HG03575 (cell line): ENCODE results near the gene ZNF541.

ENCODE experiments used
- ATAC-seq: cut with Tn5 transposase; IDR thresholded peaks from one replicate; pipeline ENCODE4 v1.9.1; 2021; ENCODE audit not compliant: unreplicated experiment, insufficient number of reproducible peaks, low FRiP score; ENCODE audit errors: extremely low read depth

Gene ZNF541, protein sequence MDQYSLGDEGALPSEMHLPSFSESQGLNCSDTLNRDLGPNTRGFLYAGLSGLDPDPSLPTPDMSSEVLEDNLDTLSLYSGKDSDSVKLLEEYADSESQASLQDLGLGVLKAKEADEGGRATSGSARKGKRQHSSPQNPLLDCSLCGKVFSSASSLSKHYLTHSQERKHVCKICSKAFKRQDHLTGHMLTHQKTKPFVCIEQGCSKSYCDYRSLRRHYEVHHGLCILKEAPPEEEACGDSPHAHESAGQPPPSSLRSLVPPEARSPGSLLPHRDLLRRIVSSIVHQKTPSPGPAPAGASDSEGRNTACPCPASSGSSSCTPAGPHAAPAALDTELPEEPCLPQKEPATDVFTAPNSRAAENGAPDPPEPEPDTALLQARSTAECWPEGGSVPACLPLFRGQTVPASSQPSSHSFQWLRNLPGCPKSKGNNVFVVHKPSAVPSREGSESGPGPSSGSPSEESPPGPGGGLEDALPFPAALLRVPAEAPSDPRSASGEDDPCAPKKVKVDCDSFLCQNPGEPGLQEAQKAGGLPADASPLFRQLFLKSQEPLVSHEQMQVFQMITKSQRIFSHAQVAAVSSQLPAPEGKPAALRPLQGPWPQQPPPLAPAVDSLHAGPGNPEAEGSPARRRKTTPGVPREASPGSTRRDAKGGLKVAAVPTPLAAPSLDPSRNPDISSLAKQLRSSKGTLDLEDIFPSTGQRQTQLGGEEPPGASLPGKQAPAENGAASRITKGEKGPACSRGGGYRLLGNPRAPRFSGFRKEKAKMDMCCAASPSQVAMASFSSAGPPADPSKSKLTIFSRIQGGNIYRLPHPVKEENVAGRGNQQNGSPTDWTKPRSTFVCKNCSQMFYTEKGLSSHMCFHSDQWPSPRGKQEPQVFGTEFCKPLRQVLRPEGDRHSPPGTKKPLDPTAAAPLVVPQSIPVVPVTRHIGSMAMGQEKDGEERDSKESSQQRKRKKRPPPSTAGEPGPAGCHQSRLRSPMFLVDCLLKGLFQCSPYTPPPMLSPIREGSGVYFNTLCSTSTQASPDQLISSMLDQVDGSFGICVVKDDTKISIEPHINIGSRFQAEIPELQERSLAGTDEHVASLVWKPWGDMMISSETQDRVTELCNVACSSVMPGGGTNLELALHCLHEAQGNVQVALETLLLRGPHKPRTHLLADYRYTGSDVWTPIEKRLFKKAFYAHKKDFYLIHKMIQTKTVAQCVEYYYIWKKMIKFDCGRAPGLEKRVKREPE (N-terminal part only)

GRCh38 chr19:47573071-47574026 lies at the start of gene ZNF541:
Gene ZNF541 (minus strand): TSS chr19:47573148. CDS start chr19:47555856, 17,292 bp downstream.
- ATAC-seq, result no peak

GRCh38 chr19:47619763-47620162 lies 46.8 kb upstream of the ZNF541 start:
- no peak for ATAC-seq

- no peak for ATAC-seq
These were observed 45.8 kb upstream of the ZNF541 start for GRCh38 chr19:47618771-47619170.

DNA sequence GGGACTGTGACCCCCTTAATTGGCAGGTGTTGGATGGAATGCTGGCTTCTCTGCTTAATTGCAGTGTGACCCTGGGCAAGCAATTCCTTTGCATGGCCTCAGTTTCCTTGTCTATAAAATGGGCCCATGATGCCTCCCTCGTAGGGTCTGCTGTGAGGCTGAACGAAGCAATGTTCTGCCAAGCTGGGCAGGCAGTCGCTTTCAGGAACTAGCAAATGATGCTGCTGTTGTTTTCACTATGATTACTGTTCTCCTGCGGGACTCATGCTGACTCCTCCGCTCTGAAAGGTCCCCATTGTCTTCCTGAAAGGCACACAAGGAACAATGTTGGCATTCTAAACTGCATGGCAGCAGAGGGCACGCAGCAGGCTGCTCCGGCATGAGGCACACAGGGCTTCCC lies 42.8 kb upstream of the ZNF541 start:
- no peak for ATAC-seq

DNA sequence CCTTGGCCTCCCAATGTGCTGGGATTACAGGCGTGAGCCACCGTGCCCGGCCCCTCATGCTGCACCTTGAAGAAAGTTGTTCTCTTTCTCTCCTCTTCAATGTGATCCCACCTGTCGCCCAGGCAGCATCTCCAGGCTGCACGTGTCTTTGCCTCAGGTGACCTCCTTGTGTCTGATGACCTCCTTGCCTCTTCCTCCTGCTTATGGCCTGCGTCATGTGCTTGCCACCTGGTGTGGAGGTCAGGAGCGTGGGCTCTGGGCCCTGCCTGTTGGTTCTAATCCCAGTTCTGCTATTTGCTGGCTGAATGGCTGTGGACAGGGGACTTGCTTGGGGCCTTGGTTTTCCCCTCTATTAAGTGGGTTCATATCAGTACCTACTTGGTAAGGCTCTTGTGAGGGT lies 42.3 kb upstream of the ZNF541 start:
- ATAC-seq, result no peak

DNA sequence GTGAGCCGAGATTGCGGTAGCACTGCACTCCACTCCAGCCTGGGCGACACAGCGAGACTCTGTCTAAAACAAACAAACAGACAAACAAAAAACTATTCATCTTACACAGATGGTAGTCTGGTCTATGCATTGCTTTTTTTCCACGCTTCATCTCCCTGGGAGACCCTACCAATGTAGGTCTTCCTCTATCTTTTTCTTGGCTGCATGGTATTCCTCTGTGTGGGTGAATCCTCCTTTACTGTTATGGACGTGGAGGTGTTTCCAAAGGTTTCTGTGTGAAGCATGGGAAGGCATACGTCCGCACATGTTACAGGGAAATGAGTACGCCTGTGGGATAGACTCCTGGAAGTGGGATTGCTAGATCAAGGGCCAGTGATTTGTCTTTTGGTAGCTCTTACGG lies 41.6 kb upstream of the ZNF541 start:
- ATAC-seq, result no peak

- no peak for ATAC-seq
These were observed 41.0 kb upstream of the ZNF541 start for GRCh38 chr19:47614021-47614295.

- ATAC-seq, result no peak
These were observed 40.4 kb upstream of the ZNF541 start for GRCh38 chr19:47613165-47614020.

DNA sequence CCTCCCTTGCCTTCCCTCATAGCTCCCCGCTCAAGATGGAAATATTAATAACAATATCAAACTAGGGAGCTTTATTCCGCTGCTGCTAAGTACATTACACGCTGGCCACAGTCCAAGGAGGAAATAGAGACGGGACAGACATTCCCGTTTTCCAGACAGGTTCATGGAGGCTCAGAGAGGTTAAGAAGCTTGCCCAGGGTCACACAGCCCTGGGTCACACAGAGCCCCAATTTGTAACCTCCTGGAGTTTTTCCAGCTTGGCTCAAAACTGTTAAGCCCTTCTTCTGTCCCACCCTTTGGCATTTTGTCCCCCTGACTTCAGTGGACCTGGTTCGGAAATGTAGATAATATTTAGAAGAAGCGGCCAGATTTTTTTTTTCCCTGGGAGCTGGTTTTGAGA lies 38.0 kb upstream of the ZNF541 start:
- no peak for ATAC-seq

DNA sequence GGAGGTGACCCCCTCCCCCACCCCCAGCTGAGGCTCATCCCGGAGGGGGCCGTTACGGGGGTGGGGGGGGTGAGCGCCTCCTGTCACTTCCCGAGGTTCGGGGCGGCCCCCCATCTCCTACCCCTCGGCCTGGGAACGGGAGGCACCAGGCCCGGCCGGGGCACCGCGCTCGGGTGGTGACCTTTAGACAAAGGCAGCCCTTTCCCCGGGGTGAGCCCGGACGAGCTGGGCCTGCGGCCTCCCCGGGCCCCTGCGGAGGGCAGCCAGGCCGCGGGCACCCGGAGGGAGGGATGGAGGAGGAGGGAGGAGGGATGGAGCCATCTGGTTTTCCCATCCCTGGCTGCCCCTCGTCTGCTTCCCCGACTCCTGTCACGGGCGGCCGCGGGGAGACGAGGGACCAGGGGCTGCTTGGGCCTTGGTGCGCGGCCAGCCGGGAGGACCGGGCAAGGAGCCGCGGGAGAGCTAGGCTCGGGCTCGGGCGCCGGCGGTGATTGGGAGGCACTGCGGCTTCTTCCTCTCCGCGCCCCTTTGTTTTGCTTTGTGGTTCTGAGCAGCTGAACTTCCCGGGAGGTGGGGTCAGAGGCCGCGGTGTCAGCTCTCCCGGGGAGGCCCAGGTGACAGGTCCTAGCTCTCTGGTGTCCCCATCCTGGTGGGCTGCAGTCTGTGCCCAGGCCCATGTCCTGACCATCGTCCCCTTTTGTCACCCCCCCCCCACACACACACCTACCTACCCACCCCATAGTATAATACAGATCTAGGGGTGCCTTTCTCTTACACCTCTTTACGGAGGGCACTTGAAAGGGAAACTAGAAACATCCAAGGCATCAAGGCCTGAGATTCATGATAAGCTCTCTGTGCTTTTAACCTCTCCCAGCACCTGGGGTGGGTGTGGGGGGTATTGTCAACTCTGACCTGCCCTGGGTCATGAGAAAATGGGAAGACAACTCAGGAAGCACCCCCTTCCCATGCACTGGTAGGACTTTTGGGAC lies 37.3 kb upstream of the ZNF541 start:
- ATAC-seq, result no peak

- no peak for ATAC-seq
These were observed 36.3 kb upstream of the ZNF541 start, which contains the start of gene BICRA for GRCh38 chr19:47608969-47609905. Gene BICRA (plus strand): TSS chr19:47609134. CDS start chr19:47673575, 64,441 bp downstream.

DNA sequence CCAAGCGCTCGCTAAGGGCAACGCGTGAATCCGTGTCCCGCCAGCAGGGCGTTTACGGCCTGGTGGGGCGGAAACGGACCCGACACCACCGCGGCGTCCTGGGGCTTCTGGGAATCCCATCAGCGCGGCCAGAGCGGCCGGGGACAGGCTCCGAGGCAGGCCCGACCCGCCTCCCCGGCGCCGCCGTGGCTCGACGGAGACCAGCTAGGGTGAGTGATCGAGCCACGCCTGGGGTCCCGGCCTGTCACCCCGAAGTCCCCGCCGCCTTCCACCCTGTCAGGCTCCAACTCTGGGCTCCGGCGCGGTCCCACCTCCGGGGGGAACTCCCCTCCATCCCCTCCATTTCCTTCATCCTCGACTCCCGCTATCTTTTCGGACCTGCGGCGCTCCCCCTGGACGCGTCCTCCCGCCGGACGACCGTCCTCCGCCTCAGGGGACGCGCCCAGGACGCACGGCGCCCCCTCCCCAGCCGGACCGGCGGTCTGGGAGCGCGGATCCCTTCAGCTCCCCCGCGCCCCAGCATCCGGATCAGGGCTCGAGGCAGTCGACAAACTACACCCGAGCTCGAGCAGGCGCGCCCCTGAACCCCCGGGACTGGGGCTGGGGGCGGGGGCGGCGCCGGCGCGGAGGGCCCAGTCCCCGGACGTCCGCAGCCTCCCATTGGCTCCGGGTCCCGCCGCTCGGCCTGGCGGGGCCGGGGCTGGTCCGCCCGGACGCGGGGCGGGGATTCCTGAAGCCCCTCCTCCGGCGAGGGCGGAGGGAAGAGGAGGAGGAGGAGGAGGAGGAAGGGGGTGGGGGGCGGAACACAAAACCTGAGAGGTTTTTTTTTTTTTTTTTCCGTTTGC lies 35.3 kb upstream of the ZNF541 start:
- no peak for ATAC-seq

DNA sequence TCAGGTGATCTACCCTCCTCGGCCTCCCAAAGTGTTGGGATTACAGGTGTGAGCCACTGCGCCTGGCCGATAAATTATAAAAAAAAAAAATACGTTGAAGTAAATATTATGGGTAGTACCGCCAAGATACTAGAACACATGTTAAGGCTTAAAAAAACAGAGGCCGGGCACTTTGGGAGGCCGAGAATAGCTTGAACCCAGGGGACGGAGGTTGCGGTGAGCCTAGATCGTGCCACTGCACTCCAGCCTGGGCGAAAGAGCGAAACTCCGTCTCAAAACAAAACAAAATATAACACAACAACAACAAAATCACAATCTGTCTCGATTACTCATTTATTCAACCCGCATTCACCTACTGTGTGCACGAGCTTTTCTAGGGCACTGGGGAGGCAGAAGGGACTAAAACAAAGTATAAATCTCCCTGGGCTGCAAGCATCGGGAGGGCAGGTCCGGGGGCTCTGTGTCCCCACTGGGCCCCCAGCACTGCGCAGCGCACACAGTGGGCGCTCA lies 34.7 kb upstream of the ZNF541 start:
- ATAC-seq, result no peak

GRCh38 chr19:47603706-47604565 lies 31.0 kb upstream of the ZNF541 start:
- no peak for ATAC-seq
